Neural cell (in vitro differentiated cells): Measurements from ENCODE around the gene PELI2.

ENCODE experiments used
- EP300 ChIP-seq: fragments of 450-650 bp; conservative IDR thresholded peaks from 2 replicates; pipeline ENCODE4 v1.6.1; 2014; ENCODE audit warnings: antibody characterized with exemption, mild to moderate bottlenecking, moderate library complexity; ENCODE audit not compliant: poor library complexity, severe bottlenecking
- EZH2 ChIP-seq: fragments of 200-600, 300-800 bp; shearing (Covaris generic), sonication (generic); IDR thresholded peaks from 2 replicates; pipeline ENCODE4 v1.6.1; 2014; ENCODE audit warnings: antibody characterized with exemption, low read length, borderline replicate concordance, mild to moderate bottlenecking; ENCODE audit not compliant: insufficient read depth, poor library complexity, severe bottlenecking
- MXI1 ChIP-seq: fragments of 450-650 bp; conservative IDR thresholded peaks from 2 replicates; pipeline ENCODE4 v1.6.1; 2014; ENCODE audit warnings: antibody characterized with exemption, mild to moderate bottlenecking; ENCODE audit not compliant: poor library complexity, severe bottlenecking
- POLR2AphosphoS5 ChIP-seq: IDR thresholded peaks from 2 replicates; pipeline ENCODE4 v1.6.1; 2012
- SMC3 ChIP-seq: fragments of 450-650 bp; conservative IDR thresholded peaks from 2 replicates; pipeline ENCODE4 v1.6.1; 2014; ENCODE audit warnings: antibody characterized with exemption, mild to moderate bottlenecking, moderate library complexity; ENCODE audit not compliant: poor library complexity
- TF ChIP-seq, protein P1 (sequence below): fragments of 450-650 bp; IDR thresholded peaks from 2 replicates; pipeline ENCODE4 v1.5.1; 2014; ENCODE audit warnings: antibody characterized with exemption, mild to moderate bottlenecking, moderate library complexity; ENCODE audit not compliant: poor library complexity, severe bottlenecking

DNA sequence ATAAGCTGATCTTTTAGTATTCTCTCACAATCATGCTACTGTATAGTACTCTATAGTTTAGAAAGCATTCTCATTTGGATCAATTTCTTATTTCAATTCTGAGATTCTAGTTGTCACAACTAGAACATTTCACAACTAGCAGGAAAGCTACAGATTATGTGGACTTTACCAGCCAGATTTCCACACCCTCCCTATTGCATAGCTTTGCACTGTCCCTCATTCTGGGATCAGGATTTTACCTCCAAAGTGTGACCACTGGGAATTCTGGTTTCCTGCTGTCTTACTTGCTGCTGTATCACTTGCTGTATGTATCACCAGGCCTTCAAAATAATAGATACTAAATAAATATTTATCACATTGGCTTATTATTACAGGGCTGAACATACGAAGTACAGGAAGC is 10.2 kb upstream of the PELI2 start:
- TF ChIP-seq EP300, result no peak
- TF ChIP-seq, protein P1, sequence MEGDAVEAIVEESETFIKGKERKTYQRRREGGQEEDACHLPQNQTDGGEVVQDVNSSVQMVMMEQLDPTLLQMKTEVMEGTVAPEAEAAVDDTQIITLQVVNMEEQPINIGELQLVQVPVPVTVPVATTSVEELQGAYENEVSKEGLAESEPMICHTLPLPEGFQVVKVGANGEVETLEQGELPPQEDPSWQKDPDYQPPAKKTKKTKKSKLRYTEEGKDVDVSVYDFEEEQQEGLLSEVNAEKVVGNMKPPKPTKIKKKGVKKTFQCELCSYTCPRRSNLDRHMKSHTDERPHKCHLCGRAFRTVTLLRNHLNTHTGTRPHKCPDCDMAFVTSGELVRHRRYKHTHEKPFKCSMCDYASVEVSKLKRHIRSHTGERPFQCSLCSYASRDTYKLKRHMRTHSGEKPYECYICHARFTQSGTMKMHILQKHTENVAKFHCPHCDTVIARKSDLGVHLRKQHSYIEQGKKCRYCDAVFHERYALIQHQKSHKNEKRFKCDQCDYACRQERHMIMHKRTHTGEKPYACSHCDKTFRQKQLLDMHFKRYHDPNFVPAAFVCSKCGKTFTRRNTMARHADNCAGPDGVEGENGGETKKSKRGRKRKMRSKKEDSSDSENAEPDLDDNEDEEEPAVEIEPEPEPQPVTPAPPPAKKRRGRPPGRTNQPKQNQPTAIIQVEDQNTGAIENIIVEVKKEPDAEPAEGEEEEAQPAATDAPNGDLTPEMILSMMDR, result no peak
- TF ChIP-seq SMC3, result no peak
- no peak for TF ChIP-seq MXI1
- TF ChIP-seq EZH2, result no peak
- no peak for TF ChIP-seq POLR2AphosphoS5
